ENCODE measurements around the gene CD40. TPM values are rescaled to one million over a fixed set of nuclear protein-coding genes. Genes with fewer than 3 reads are reported as not detected.

The CD40 gene
- polyA plus RNA-seq, 1 of the 3 experiments (the other 2 are of a cell fraction): not detected

DNA sequence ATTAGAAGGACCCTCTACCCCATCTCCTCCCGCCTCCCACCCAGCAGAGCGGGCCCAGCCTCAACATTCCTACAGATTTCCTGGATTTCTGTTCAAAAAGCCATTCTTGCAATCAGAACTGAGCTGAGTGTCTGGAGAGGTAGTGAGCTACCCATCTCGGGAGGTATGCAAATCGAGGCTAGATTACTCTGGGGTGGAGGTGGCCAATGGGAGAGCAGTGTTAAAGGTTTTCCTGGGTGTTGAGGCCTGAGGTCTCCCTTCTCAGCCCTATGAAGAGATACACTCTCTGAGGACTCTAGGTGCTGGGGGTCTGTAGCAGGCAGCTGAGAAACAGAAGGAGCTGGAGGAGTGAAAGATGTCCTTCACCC, 57.0 kb downstream of the CD40 start:
- Histone ChIP-seq H2AFZ (ENCODE audit: low read depth) (no peak overlapping the region), H3K27me3 (ENCODE audit: insufficient read depth) (peaks cover 21% of the 10 kb centered on the region), H3K36me3 (replicated peaks in 1 of 2; ENCODE audit: control insufficient read depth in 1 of 2, insufficient read depth in 2 of 2, low read length in 1 of 2) (no peaks in the 10 kb centered on the region), H3K27ac (ENCODE audit: low read depth in 2 of 2, low read length in 1 of 2) (no peak overlapping the region), H4K20me1 (ENCODE audit: insufficient read depth) (no peaks in the 10 kb centered on the region), H3K79me2 (ENCODE audit: insufficient read depth) (no peaks in the 10 kb centered on the region), H3K4me1 (ENCODE audit: control insufficient read depth in 1 of 2, insufficient read depth in 2 of 2, low read depth in 1 of 2, low read length in 1 of 2) (peaks cover 0 to 21% of the 10 kb centered on the region in 2 experiments; a peak in 2 of 4 replicates), H3K4me2 (no peak overlapping the region), H3K9me3 (no peaks in the 10 kb centered on the region), H3F3A (replicated peaks; ENCODE audit: insufficient read depth) (no peaks in the 10 kb centered on the region), H3K4me3 (ENCODE audit: low read depth in 2 of 2, low read length in 1 of 2) (no peak overlapping the region; a peak in 1 of 4 replicates), H3K9me2 (no peaks in the 10 kb centered on the region), H3K9ac (no peak overlapping the region)
- no peak for DNase-seq
- TF ChIP-seq GATA2 (CRISPR knock-in tag; IDR thresholded peaks at IDR 0.05) (no peak), FOSL2 (IDR thresholded peaks at IDR 0.05; ENCODE audit: borderline replicate concordance, low read depth) (no peak), NFIC (IDR thresholded peaks at IDR 0.05; ENCODE audit: borderline replicate concordance) (no peak), GABPA (IDR thresholded peaks at IDR 0.05; ENCODE audit: low read depth) (no peak), ELF1 (IDR thresholded peaks at IDR 0.05) (no peak), JUND (IDR thresholded peaks at IDR 0.05) (no peak), RAD21 (IDR thresholded peaks at IDR 0.05; ENCODE audit: low read length) (no peak), RCOR1 (IDR thresholded peaks at IDR 0.05; ENCODE audit: low read length) (no peak), SIN3A (IDR thresholded peaks at IDR 0.05; ENCODE audit: borderline replicate concordance, low read depth, low read length) (no peak), TCF12 (IDR thresholded peaks at IDR 0.05) (no peak), SMC3 (IDR thresholded peaks at IDR 0.05; ENCODE audit: low read depth, low read length) (no peak), POLR2AphosphoS5 (IDR thresholded peaks at IDR 0.05; ENCODE audit: low read depth, low read length) (no peak), EZH2phosphoT487 (IDR thresholded peaks at IDR 0.05; ENCODE audit: borderline replicate concordance, low read depth) (no peak), RXRA (IDR thresholded peaks at IDR 0.05; ENCODE audit: borderline replicate concordance, low read depth) (no peak)
- TF ChIP-seq, protein P1, sequence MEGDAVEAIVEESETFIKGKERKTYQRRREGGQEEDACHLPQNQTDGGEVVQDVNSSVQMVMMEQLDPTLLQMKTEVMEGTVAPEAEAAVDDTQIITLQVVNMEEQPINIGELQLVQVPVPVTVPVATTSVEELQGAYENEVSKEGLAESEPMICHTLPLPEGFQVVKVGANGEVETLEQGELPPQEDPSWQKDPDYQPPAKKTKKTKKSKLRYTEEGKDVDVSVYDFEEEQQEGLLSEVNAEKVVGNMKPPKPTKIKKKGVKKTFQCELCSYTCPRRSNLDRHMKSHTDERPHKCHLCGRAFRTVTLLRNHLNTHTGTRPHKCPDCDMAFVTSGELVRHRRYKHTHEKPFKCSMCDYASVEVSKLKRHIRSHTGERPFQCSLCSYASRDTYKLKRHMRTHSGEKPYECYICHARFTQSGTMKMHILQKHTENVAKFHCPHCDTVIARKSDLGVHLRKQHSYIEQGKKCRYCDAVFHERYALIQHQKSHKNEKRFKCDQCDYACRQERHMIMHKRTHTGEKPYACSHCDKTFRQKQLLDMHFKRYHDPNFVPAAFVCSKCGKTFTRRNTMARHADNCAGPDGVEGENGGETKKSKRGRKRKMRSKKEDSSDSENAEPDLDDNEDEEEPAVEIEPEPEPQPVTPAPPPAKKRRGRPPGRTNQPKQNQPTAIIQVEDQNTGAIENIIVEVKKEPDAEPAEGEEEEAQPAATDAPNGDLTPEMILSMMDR (IDR thresholded peaks at IDR 0.05): no peak
- TF ChIP-seq, protein P2, sequence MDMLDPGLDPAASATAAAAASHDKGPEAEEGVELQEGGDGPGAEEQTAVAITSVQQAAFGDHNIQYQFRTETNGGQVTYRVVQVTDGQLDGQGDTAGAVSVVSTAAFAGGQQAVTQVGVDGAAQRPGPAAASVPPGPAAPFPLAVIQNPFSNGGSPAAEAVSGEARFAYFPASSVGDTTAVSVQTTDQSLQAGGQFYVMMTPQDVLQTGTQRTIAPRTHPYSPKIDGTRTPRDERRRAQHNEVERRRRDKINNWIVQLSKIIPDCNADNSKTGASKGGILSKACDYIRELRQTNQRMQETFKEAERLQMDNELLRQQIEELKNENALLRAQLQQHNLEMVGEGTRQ (IDR thresholded peaks at IDR 0.05; ENCODE audit: borderline replicate concordance, low read depth, low read length): no peak
- TF ChIP-seq, protein P3, sequence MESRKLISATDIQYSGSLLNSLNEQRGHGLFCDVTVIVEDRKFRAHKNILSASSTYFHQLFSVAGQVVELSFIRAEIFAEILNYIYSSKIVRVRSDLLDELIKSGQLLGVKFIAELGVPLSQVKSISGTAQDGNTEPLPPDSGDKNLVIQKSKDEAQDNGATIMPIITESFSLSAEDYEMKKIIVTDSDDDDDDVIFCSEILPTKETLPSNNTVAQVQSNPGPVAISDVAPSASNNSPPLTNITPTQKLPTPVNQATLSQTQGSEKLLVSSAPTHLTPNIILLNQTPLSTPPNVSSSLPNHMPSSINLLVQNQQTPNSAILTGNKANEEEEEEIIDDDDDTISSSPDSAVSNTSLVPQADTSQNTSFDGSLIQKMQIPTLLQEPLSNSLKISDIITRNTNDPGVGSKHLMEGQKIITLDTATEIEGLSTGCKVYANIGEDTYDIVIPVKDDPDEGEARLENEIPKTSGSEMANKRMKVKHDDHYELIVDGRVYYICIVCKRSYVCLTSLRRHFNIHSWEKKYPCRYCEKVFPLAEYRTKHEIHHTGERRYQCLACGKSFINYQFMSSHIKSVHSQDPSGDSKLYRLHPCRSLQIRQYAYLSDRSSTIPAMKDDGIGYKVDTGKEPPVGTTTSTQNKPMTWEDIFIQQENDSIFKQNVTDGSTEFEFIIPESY (IDR thresholded peaks at IDR 0.05; ENCODE audit: borderline replicate concordance, low read depth): no peak
- TF ChIP-seq, protein P4, sequence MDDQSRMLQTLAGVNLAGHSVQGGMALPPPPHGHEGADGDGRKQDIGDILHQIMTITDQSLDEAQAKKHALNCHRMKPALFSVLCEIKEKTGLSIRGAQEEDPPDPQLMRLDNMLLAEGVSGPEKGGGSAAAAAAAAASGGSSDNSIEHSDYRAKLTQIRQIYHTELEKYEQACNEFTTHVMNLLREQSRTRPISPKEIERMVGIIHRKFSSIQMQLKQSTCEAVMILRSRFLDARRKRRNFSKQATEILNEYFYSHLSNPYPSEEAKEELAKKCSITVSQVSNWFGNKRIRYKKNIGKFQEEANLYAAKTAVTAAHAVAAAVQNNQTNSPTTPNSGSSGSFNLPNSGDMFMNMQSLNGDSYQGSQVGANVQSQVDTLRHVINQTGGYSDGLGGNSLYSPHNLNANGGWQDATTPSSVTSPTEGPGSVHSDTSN (IDR thresholded peaks at IDR 0.05): no peak
- POLR2A ChIA-PET: interaction anchor here (1.9 kb wide), 1 partner anchor 43 kb away, joined by 4 read pairs; no protein-coding TSS in a partner anchor
- CTCF ChIA-PET: interaction anchor here (0.6 to 20.8 kb wide), 32 partner anchors 9 to 309 kb away, joined by 3 to 347 read pairs (median 6); partner anchors contain the start of gene CDH22
- WGBS (ENCODE audit: low lambda C conversion rate): 75% methylated on average over 2 of the region's 4 CpGs
